RKO (cell line): ENCODE data around the gene PLPP4.
"Not testable (repeated sequence)": the region's sequence is repeated elsewhere in the genome, so short reads cannot be mapped to it uniquely, and the experiment has no call there.

Experiments
- DNase-seq: peaks from one replicate; pipeline ENCODE4 v3.0.0-alpha.2; 2016; ENCODE audit warnings: low spot score

Gene PLPP4

DNA sequence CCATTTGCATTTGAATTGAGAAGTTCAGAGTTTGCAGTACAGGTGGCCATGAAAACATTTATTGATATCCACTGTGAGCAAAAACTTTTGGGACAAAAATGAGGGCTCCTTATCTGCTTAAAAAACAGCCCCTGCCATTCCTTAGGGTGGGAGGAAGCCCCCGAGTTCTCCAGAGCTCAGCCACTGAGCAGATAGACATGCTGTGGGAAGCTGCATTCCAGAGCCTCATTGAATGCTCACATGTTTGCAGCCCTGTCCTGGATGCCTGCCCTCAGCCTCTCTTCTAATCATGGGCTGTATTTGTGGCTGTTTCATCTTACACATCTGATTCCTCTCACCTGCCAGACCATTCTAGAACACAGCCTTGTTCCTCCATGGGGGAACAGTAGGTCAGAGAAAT, 33.3 kb downstream of the PLPP4 start:
- no peak for DNase-seq

DNA sequence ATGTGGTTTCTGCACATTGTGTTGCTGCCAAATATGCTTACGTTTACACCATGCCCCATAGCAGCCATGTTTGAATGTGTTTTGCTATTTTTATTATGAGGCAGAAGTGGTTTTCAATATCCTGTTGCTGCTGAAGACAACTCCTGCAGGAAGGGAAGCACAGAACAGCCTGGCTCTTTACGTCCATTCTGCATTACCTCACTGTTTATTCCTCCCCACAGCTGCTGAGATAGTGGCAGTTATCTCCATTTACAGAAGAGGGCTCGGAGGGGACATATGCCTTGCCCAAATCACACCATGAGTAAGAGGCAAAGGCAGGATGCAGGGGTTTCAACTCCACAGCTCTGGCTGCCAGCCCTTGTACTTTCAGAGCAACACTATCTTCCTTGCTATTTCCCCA, 35.3 kb downstream of the PLPP4 start:
- no peak for DNase-seq

DNA sequence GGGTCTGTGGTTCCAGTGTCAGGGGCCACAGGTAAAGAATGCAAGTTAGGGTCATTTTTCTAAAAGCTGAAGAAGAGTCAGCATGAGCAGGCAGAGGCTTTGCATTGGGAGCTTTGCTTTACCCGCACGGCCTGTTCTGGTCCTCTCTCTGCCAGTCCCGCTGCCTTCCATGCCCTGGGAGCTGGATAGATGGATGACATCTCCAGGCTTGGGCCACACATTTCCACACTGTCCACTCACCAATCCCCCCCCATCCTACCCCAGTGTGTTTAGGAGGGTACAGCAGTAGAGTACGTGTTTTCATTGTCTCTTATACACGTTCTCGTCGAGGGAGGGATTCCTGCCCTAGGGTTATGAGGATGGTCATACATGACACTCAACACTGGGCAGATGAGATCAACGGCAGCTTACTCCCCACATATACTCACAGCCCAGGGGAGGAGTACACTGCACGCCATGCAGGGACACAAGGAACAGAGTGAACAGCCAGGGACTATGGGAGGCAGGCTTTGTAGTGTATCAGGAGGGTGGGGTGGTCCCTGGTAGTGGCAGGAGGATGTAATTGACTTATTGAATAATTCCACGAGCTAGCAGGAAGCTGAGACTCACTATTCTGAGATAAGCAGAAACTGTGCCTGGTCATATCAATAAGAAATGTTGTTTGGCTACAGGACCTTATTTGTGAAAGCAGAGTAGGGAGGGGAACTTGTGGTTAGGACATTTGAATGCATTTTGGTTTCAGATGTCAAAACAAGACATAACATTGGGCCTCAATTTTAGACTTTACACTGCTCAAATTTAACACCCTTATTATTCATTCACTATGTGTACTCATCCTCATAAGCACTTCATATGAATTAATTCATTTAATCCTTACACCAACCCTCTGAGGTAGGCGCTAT, 36.6 kb downstream of the PLPP4 start:
- no peak for DNase-seq

DNA sequence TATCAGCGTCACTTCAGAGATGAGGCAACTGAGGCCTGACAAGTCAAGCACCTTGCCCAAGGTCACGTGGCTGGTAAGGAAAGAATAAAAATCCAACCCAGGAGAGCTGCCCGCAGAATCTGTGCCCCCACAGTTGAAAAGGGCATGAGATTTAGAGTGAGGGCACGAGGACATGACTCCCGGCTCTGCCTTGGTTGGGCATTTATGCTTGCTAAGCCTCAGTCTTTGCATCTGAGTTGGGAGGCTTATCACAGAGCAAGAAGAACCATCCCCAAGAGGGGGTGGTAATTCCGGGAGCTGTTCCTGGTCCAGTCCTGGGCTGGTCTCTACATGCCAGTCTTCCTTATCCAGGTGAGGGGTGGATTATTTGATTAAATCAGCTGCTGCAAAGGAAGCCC, 37.3 kb downstream of the PLPP4 start:
- no peak for DNase-seq

DNA sequence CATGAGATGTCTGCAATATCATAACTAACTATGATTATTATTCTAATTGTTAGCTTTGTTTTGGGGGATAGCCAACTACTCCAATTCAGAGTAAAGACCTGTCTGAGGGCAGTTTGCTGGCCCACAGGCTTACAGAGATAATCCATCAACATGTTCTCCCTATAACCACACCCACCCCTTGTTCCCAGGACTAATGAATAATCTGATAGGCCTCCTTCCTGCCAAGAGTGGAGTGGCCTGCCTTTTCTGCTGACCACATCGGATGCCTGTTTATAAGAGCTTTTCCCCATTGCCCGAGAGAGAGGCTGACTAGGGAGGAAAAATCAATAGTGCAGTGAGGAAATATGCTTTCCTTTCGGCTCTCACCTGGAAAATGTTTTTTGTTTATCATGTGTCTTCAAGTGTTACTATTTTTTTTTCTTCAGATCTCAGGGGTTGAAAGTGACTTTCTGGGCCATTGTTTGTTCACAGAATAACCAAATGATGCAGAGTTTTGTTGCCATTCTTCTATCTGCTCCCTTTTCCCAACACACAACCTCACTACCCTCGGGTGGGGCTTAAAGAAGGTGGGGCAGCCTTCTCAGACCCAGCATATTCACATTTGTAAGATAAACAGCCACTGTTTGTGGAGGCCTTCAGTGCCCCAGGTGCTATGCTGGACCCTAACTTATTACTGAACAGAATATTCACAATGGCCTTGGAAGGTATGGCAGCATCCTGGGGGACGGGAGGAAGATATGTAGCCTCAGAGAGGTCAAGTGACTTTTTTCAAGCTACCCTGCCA, 38.4 kb downstream of the PLPP4 start:
- no peak for DNase-seq

DNA sequence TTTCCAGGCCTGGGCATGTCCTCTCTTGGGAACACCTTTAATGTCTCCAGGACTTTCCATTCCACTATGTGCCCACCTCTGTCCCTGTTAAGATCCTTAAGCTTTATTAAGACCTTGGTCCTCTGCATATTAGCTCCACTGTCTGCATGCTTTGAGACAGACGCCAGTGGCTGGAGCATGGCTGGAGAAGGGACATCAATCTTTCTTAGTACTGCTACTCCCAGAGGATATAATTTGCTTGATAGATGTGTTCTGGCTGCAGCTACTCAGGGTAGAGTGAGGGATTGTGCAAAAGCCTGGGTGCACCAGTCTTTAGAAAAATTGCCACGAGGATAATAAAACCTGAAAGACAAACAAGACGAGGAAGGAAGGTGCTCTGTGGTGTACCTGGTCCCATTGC, 42.9 kb downstream of the PLPP4 start:
- no peak for DNase-seq

DNA sequence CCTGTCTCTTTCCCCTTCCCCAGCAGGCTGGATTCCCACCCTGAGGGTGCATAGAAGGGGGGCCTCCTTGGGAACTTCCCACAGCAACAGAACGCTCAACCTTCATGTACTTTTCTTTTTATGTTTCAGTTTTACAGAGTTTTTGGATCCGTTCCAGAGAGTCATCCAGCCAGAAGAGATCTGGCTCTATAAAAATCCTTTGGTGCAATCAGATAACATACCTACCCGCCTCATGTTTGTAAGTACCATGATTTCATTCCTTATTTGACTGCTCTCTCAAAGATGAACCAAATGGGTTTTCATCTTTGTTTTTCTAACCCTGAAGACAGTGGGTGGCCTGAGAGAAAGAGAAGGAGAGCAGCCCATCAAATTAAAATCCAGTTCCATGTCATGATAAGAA, 46.7 kb downstream of the PLPP4 start:
- DNase-seq: no peak

DNA sequence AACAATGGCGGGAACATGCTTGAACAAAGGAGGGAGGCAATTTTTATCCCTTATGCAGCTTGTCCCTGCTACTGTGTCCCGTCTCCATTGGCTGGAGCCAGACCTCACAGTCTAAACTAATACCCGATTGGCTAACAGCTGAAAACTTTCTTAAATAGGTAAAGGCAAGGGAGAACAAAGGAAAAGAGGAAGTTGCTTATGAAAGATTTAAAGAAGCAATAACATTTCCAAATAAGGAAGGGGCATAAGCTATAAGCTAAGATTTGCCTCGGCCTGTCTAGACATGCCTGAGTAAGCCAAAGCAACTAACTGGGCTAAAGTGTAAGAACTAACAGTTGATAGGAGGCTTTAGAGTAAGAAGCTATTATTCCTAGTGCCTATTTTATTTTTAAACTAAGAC, 47.2 kb downstream of the PLPP4 start:
- not testable (repeated sequence) for DNase-seq

DNA sequence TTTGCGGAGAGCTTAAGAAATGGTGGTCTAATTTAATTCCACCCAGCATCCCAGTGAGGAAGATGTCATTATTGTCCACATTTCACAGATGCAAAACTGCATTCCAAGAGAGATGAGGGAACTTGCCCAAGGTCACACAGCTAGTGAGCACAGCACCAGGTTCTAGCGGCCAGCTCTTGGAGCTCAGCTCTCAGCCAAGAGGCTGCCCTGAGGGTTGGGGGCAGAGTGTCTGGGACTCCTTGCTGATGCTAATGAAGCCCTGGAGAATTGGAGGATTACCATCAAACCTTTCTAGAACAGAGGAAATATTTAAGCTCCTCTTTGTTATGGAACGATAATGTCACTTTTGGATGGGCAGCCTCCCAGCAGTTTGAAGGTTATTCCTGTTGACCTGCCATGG, 48.0 kb downstream of the PLPP4 start:
- no peak for DNase-seq

DNA sequence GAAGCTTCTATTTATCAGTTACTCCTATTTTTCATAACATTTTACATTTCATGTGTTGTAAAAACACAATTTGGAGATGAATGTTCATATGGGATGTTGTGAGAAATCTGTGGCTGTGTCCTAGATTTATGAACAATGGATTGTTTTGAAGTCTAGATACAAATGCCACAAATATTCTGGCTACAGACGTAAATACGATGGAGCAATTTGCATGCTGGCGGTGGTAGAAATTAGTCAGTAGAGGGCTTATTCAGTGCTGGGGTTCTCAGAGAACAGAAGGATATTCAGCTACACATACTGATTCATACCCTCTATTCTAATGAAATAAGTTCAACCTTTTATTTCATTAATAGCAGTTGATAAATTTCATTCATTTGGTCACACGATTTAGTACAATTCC, 48.8 kb downstream of the PLPP4 start:
- DNase-seq: no peak

DNA sequence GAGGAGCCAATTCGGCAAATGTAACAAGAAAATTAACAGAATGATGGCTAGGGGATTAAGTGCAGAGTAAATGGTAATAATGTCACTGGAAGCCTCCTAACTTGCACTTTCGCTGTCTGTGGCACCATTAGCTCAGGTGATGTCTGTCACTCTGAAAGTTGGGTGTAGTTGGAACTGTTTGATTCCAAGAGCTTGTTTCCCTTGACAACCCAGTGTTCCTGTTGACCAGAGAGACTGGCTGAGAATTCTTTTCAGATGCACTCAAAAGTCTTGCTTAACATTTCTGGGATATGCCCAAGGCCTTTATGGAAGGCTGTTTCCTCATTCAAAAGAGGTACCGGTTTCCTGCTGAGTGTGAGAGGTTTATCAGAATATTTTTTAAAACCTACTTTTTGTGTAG, 49.6 kb downstream of the PLPP4 start:
- no peak for DNase-seq

DNA sequence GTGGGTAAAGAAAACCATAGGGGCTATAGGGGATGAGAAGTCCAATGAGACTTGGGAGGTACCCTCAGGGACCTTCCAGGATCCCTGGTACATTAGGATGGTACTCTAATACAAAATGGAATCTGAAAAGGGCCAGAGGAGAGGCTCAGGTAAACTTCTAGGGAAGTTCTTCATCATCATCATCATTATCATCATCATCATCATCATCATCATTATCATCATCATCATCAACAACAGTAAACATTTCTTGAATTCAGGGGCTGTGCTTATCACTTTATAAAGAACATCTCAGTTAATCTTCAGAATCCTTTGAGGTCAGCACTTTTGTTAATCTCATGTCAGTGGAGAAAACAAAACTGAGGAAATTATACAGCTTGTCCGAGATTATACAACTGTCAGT, 50.1 kb downstream of the PLPP4 start:
- no peak for DNase-seq

DNA sequence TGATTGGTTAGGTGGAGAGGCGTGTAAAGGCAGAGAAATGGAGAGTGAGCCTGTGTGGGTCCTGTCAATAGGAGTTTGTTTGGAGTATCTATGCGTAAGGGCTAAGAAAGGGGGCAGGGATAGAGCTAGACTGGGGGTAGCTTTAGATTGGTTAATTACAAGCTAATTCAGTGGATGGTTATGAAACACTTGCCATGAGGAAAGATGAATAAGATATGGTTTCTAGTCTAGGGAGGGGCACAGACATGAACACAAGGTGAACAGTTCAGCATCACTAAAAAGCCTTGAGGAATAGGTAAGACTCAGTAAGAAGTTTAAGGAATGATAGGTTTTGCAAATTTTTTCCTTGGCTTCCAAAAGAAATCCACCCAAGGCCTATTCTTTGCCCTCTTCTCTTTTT, 50.6 kb downstream of the PLPP4 start:
- no peak for DNase-seq

DNA sequence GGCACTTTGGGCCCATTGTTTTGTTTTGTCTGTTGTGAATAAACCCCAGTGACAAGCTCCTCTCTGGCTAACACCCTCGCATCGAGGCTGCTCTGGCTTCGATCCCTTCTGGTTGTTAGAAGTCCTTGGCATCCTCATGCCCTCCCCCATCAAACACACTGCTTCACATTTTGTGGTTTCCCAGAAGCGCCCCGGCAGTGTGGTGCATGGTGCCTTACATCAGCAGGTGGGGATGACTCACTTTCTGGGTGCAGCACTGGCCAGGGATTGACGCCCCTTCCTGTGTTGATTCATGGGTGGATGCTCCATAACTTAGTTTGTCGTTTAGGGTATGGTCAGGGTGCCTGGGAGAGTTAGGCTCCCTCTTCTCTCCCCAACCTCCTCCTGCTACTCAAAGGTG, 51.4 kb downstream of the PLPP4 start:
- DNase-seq: peak; percentile 54

DNA sequence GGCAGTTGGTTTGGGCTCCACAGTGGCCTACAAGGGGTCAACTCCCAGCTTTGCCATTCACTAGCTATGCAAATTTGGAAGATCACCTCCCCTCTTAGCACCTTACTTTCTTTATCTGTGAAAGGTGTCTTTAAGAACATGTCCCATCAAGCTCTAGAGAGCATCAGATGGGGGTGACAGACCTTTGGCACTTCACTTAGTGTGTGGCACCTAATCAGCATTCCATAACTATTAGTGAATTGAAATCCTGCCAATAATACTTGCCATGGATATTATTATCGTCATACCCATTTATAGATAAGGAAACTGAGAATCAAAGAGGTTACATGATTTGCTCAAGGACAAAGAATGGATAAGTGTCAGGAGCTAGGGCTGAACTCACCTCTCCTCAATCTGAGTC, 51.9 kb downstream of the PLPP4 start:
- DNase-seq: no peak

DNA sequence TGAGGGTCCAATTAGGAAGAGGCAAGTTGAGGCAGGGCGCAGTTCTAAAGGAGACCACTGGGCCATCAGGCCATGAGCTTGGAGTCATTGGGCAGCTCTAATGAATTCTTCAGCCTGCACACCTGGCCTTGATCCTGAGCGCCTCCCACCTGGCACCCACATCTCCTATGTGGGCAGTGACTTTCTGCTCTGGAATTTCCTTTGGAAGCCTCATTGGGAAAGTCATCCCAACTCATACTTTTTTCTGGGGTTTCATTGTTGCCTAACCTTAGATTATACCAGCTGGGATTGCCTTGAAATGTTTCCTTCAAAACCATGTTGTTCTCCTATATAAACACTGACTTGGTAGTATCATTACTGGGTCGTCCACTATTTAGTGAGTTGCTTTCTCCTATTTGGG, 54.1 kb downstream of the PLPP4 start:
- peak; percentile 16 for DNase-seq

DNA sequence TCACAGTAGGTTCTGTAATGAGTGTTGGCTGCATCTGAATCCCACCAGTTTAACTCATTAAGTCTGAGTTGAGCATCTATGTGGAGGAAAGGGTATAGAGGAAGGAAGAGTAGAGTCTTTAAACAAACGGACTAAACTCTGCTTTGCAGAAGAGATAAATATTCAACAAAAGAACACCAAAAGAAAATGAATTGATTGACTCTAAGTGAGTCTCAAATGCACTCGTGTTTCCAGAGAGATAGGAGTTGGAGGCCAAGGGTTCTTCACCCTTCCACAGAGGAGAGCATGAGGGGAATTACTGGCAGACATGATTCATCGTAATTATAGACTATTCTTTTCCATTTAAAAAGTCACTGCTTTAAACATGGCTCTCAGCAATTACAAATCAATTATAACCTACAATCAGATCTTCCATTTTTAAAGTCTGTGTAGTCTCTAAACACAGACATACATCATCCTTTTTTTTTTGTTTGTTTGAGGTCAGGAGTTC, 56.3 kb downstream of the PLPP4 start:
- DNase-seq: no peak

DNA sequence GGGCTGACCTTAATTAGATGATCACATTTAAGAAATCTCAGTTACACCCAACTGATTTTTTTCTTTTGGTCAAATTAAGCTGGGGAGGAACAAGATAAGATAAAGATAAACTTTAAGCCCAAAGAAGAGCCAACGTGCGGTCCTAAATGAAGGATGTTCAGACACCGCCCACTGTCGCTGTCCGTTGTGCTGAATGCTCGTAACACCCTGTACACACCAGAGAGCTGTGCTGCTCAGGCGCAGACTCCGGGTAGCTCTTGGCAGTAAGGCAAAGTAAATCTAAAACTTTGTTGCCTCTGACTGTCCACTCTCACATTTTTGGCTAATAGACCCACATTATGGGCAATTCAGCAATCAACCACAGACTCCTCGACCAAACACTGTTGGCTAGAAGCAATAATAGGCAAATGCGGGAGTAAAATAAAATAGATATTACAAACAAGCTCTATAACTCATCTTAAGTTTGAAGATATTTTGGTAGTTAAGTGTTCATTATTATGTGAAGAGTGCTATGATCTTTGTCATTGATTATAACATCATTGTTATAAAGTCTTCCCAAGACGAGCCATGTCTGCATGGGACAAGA, 57.1 kb downstream of the PLPP4 start:
- peak; percentile 54 for DNase-seq

DNA sequence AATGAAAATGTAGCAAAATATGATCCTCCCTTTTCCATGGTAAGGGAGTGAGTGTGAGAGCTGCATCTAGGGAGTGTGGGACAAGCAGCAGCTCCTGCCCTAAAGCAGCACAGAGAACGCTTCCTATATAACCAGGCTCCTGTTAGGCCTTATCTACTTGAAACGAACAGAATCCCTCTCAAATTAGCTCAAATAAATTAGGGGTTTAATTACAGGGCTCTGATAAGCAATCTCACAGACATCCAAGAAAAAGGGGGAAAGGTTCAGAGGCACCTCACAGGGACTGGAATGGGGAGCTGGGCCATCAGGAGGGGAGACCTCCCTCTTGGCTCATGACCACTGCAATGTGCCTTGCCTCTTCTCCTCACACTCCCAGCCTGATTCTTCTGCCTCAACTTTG, 57.9 kb downstream of the PLPP4 start:
- DNase-seq: no peak

DNA sequence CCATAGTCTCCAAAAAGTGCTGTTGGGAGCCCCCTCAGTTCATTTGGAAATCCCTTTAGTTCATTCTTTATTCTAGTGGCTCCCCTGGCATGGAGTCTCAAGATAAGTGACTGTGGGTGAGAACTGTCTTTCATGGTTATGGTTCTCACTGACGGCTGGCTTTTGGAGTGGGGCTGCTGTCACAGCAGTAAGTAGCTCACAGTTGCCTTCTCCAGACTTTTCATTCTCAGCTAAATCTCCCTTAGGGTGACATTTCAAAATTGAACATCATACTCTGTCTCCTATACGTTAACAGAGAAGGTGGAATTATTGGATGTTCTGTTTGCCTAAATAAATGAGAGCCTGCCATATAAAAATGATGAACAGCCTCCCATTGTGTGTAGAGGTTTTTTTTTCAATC, 58.7 kb downstream of the PLPP4 start:
- no peak for DNase-seq

DNA sequence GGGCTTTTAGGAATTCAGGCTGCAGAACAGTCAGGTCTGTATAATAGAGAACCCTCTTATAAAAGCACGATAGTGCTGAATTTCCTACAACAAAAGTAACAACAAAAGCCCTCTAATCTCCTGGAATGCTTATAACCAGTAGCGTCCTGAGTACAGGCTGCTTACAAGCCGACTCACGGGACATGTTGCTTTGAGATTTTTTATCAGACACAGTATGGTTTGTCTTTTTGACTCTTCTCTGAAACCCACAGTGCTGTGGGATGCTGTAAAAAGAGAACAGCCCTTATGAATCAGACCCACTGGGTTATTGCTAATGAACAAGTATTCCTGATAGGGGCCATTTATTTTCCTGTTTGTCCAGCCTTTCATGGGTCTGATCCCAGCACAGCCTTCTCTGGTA, 59.4 kb downstream of the PLPP4 start:
- DNase-seq: no peak

DNA sequence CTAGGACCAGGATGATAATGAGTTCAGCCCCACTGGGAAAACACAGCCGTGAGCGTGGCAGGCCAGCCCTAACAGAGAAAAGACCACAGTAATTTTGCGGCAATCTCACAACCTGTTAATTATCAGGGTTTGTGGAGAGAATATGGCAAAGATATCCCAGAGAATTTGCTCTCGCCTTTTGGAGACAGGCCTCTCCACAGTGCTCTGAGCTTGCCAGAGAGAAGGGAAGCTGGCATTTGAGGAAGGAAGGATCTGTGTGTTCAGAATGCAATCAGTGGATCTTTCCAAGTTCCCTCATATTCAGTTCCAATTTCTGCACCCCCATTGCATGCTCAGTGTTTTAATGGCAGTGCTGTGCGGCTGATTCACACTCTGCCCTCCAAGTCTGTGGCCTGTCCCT, 60.2 kb downstream of the PLPP4 start:
- no peak for DNase-seq

DNA sequence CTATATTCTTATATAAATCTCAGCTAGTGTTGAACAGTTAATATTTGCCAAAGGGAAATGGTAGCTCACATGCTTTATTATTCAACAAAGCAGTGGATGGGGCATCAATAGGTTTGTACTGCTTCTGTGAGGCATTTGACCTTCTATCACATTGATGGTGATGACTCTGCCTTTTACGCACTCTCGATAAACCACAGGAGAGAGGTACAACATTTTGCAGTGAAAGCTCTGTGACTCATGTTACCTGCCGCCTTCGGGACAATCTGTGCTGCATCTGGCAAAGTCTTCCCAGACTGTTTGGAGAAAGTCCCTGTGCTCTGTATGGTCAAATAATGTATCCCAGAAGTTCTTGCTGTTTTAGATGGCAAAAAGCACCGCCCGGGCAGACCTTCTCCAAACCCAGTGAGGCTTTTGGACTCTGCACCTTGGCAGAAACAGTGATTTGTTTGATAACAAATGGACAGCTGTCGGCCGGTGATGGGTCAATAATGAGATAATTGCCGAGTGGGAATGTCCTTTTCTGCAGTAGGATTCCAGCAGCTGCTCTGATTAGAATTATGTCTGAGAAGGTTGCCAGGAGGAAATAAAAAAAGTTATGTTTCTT, 61.0 kb downstream of the PLPP4 start:
- DNase-seq: no peak
